Measurements from ENCODE around the gene CTBP2.

- no peak for TF ChIP-seq TARDBP (IDR thresholded peaks at IDR 0.05)
- no peak for TF ChIP-seq NFRKB (IDR thresholded peaks at IDR 0.05)
- no peak for TF ChIP-seq SUZ12 (IDR thresholded peaks at IDR 0.05)
- TF ChIP-seq SP1 (IDR thresholded peaks at IDR 0.05): no peak
Measured at GRCh38 chr10:125192005-125192404, 31.6 kb upstream of the CTBP2 start.
